CD4-positive, alpha-beta T cell treated with Interleukin-12 subunit alpha and Interleukin-12 subunit beta, for 1 hour (primary cell): ENCODE results near the gene LGR5.

Experiments
- DNase-seq: peaks from one replicate; pipeline ENCODE4 v3.0.0-alpha.2; 2020

Gene LGR5

GRCh38 chr12:71440345-71440762, 756 bp downstream of the LGR5 start:
- DNase-seq, result no peak

GRCh38 chr12:71440763-71441748, 1.5 kb downstream of the LGR5 start:
- DNase-seq, result no peak

GRCh38 chr12:71441836-71442566, 2.4 kb downstream of the LGR5 start:
- no peak for DNase-seq

GRCh38 chr12:71442567-71442931, 3.0 kb downstream of the LGR5 start:
- DNase-seq, result no peak

GRCh38 chr12:71445071-71445470, 5.5 kb downstream of the LGR5 start:
- DNase-seq, result no peak

- no peak for DNase-seq
Observed at GRCh38 chr12:71447691-71448132, 8.1 kb downstream of the LGR5 start.

GRCh38 chr12:71448150-71448581, 8.6 kb downstream of the LGR5 start:
- DNase-seq, result no peak

- DNase-seq, result no peak
Observed at GRCh38 chr12:71449373-71450070, 9.9 kb downstream of the LGR5 start.

- DNase-seq, result no peak
Observed at GRCh38 chr12:71452006-71452405, 12.4 kb downstream of the LGR5 start.

GRCh38 chr12:71455028-71455737, 15.6 kb downstream of the LGR5 start:
- DNase-seq, result no peak

- DNase-seq, result no peak
Observed at GRCh38 chr12:71456316-71456715, 16.7 kb downstream of the LGR5 start.

- DNase-seq, result no peak
Observed at GRCh38 chr12:71456990-71457389, 17.4 kb downstream of the LGR5 start.

- no peak for DNase-seq
Observed at GRCh38 chr12:71460318-71460717, 20.7 kb downstream of the LGR5 start.

GRCh38 chr12:71460850-71461609, 21.4 kb downstream of the LGR5 start:
- DNase-seq, result no peak

- DNase-seq, result no peak
Observed at GRCh38 chr12:71461787-71462328, 22.3 kb downstream of the LGR5 start.

- no peak for DNase-seq
Observed at GRCh38 chr12:71465796-71466195, 26.2 kb downstream of the LGR5 start.

GRCh38 chr12:71469258-71469750, 29.7 kb downstream of the LGR5 start:
- no peak for DNase-seq

- no peak for DNase-seq
Observed at GRCh38 chr12:71472441-71472911, 32.9 kb downstream of the LGR5 start.

GRCh38 chr12:71474791-71475190, 35.2 kb downstream of the LGR5 start:
- no peak for DNase-seq

- DNase-seq, result no peak
Observed at GRCh38 chr12:71475280-71475679, 35.7 kb downstream of the LGR5 start.

- DNase-seq, result no peak
Observed at GRCh38 chr12:71476513-71476912, 36.9 kb downstream of the LGR5 start.
